ENCODE data around the gene IZUMO2. TPM values are rescaled to one million over a fixed set of nuclear protein-coding genes. Genes with fewer than 3 reads are reported as not detected.

Gene IZUMO2
- total RNA-seq, 1 donor = not detected

GRCh38 chr19:50176775-50177174 is 13.7 kb upstream of the IZUMO2 start:
- TF ChIP-seq, protein P1, sequence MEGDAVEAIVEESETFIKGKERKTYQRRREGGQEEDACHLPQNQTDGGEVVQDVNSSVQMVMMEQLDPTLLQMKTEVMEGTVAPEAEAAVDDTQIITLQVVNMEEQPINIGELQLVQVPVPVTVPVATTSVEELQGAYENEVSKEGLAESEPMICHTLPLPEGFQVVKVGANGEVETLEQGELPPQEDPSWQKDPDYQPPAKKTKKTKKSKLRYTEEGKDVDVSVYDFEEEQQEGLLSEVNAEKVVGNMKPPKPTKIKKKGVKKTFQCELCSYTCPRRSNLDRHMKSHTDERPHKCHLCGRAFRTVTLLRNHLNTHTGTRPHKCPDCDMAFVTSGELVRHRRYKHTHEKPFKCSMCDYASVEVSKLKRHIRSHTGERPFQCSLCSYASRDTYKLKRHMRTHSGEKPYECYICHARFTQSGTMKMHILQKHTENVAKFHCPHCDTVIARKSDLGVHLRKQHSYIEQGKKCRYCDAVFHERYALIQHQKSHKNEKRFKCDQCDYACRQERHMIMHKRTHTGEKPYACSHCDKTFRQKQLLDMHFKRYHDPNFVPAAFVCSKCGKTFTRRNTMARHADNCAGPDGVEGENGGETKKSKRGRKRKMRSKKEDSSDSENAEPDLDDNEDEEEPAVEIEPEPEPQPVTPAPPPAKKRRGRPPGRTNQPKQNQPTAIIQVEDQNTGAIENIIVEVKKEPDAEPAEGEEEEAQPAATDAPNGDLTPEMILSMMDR (IDR thresholded peaks at IDR 0.05; ENCODE audit: insufficient read depth, low read depth, low read length) = no peak
- no peak for DNase-seq (ENCODE audit: low read depth)
- no peak overlapping the region for H3K4me3 ChIP-seq (ENCODE audit: low read depth, low read length)

- DNase-seq (ENCODE audit: low read depth) = no peak
- no peak overlapping the region for H3K4me3 ChIP-seq (ENCODE audit: low read depth, low read length)
- TF ChIP-seq, protein P1 (IDR thresholded peaks at IDR 0.05; ENCODE audit: insufficient read depth, low read depth, low read length) = no peak
Observed at GRCh38 chr19:50175924-50176323, 12.8 kb upstream of the IZUMO2 start.

- no peak overlapping the region for H3K4me3 ChIP-seq (ENCODE audit: low read depth, low read length)
- no peak for DNase-seq (ENCODE audit: low read depth)
Observed at GRCh38 chr19:50174100-50174793, 11.2 kb upstream of the IZUMO2 start.

DNA sequence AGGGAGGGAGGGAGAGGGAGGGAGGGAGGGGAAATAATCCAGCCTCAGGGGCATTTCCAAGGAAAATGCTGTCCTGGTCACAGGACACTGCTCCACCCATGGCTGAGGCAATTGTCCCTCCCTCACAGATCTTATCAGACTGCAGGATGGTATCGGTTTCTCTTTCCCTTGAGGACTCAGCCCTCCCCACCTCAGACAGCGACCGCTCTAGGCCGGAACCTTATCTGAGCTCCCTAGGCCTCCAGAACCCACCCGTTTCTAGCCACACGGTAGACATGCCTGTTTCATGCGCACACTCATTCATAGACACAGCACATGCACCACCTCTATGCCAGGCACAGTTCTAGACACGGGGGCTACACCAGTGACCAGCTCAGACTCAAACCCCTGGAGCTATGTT is 10.0 kb upstream of the IZUMO2 start:
- DNase-seq (ENCODE audit: low read depth) = no peak
- no peak overlapping the region for H3K4me3 ChIP-seq (ENCODE audit: low read depth, low read length)
- TF ChIP-seq, protein P1 (IDR thresholded peaks at IDR 0.05; ENCODE audit: insufficient read depth, low read depth, low read length) = no peak

More at GRCh38 chr19:50174100-50174793, 11.2 kb upstream of the IZUMO2 start:
- TF ChIP-seq, protein P1 (IDR thresholded peaks at IDR 0.05; ENCODE audit: insufficient read depth, low read depth, low read length) = no peak

- TF ChIP-seq, protein P1 (IDR thresholded peaks at IDR 0.05; ENCODE audit: insufficient read depth, low read depth, low read length) = no peak
- H3K4me3 ChIP-seq (ENCODE audit: low read depth, low read length) = no peak overlapping the region
- DNase-seq (ENCODE audit: low read depth) = no peak
Observed at GRCh38 chr19:50172726-50173125, 9.6 kb upstream of the IZUMO2 start.

DNA sequence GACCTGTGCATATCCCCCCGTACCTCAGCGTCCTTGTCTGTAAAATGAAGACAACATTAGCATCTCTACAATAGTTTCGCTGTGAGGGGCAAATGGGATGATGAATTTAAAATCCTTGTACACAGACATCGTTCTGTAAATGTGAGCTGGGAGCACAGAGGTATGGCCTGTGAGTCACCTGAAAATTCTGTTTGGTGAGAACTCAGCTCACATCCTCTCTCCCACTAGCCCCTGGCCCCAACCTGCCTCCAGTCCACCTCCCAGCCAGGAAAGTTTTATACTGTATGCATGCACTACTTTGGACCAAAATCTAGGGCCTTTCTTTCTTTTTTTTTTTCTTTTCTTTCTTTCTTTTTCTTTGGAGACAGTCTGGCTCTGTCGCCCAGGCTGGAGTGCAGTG is 8.7 kb upstream of the IZUMO2 start:
- DNase-seq (ENCODE audit: low read depth) = no peak
- H3K4me3 ChIP-seq (ENCODE audit: low read depth, low read length) = no peak overlapping the region
- TF ChIP-seq, protein P1 (IDR thresholded peaks at IDR 0.05; ENCODE audit: insufficient read depth, low read depth, low read length) = no peak

DNA sequence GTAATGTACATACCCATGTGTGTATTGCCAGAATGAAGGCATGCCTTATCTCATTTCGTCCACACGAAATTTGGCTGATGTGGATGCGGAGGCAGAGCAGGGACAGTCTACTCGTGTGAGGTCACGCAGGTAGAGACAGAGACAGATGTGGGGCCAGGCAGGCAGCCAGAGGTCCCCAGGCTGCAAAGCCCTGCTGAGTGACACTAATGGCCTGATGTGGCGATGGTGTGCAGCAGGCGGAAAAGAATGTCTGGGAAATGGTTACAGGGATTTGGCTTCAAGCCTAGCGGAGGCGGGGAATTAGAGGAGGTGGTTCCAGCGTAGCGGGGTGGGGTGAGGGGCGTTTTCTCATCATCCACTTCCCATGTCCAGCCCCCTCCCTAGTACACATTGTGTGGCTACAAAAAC is 4.2 kb upstream of the IZUMO2 start:
- TF ChIP-seq, protein P1 (IDR thresholded peaks at IDR 0.05; ENCODE audit: insufficient read depth, low read depth, low read length) = no peak
- no peak overlapping the region for H3K4me3 ChIP-seq (ENCODE audit: low read depth, low read length)
- DNase-seq (ENCODE audit: low read depth) = no peak

Data from fibroblast of villous mesenchyme (primary cell).